PC-9 (cell line): ENCODE data around the gene SLC8A3.

Source experiments
- EZH2 ChIP-seq: fragments of 200-600 bp; sonication (generic); IDR thresholded peaks from 2 replicates; pipeline ENCODE4 v1.8.0; 2017; ENCODE audit warnings: antibody characterized with exemption, low read depth
- TF ChIP-seq, protein P1 (sequence below): fragments of 200-600 bp; sonication (generic); conservative IDR thresholded peaks from 2 replicates; pipeline ENCODE4 v1.6.1; 2017; ENCODE audit warnings: mixed run types, antibody characterized with exemption, mild to moderate bottlenecking, moderate library complexity

DNA sequence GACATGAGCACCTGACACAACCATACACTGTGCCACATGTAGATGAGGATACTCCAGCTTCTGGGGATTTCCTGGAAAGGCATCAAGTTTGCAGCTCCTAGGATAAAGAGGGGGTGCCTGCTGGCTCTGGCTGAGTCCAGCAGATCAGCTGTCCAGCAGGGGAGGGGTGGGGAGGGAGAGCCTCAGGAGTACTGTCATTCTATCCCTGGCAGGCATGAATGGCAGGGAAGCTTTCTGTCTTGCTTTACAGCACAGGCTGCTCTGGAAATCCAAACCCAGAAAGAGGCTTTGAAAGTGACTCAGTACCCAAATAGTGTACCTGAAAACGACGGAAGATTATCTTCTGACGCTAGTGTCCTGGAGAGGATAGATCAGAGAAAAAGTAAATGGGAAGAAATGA lies 32.2 kb downstream of the SLC8A3 start:
- TF ChIP-seq, protein P1, sequence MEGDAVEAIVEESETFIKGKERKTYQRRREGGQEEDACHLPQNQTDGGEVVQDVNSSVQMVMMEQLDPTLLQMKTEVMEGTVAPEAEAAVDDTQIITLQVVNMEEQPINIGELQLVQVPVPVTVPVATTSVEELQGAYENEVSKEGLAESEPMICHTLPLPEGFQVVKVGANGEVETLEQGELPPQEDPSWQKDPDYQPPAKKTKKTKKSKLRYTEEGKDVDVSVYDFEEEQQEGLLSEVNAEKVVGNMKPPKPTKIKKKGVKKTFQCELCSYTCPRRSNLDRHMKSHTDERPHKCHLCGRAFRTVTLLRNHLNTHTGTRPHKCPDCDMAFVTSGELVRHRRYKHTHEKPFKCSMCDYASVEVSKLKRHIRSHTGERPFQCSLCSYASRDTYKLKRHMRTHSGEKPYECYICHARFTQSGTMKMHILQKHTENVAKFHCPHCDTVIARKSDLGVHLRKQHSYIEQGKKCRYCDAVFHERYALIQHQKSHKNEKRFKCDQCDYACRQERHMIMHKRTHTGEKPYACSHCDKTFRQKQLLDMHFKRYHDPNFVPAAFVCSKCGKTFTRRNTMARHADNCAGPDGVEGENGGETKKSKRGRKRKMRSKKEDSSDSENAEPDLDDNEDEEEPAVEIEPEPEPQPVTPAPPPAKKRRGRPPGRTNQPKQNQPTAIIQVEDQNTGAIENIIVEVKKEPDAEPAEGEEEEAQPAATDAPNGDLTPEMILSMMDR: no peak
- TF ChIP-seq EZH2: no peak
